Endothelial cell (in vitro differentiated cells): ENCODE measurements around the gene DDA1. TPM values are rescaled to one million over a fixed set of nuclear protein-coding genes. Genes with fewer than 3 reads are reported as not detected.
"Not testable (repeated sequence)": the region's sequence is repeated elsewhere in the genome, so short reads cannot be mapped to it uniquely, and the experiment has no call there.

Source experiments
- DNase-seq: peaks from one replicate; pipeline ENCODE4 v3.0.0; 2021; ENCODE audit warnings: low spot score
- H3K27ac Mint-ChIP-seq: one replicate; pipeline ENCODE4 v1.8.0; 2021; ENCODE audit warnings: mixed read lengths, inconsistent platforms; ENCODE audit not compliant: unreplicated experiment
- H3K27me3 Mint-ChIP-seq: one replicate; pipeline ENCODE4 v1.8.0; 2021; ENCODE audit warnings: mild to moderate bottlenecking, moderate library complexity, mixed read lengths, inconsistent platforms; ENCODE audit not compliant: unreplicated experiment
- H3K36me3 Mint-ChIP-seq: one replicate; pipeline ENCODE4 v1.8.0; 2021; ENCODE audit warnings: mild to moderate bottlenecking, low read depth, mixed read lengths, inconsistent platforms; ENCODE audit not compliant: unreplicated experiment
- H3K4me1 Mint-ChIP-seq: one replicate; pipeline ENCODE4 v1.8.0; 2021; ENCODE audit warnings: mild to moderate bottlenecking, mixed read lengths, inconsistent platforms; ENCODE audit not compliant: unreplicated experiment
- H3K4me3 Mint-ChIP-seq: one replicate; pipeline ENCODE4 v1.8.0; 2021; ENCODE audit warnings: mild to moderate bottlenecking, mixed read lengths, inconsistent platforms; ENCODE audit not compliant: unreplicated experiment
- H3K9me3 Mint-ChIP-seq: one replicate; pipeline ENCODE4 v1.8.0; 2021; ENCODE audit warnings: mixed read lengths, inconsistent platforms; ENCODE audit not compliant: unreplicated experiment
- CTCF ChIP-seq: fragments of 200-600 bp; sonication (generic); IDR thresholded peaks from one replicate; pipeline ENCODE4 v1.5.0; 2021; ENCODE audit warnings: antibody characterized with exemption; ENCODE audit not compliant: unreplicated experiment
- total RNA-seq: library from RNA; stranded (reverse); fragmentation: NEBNext Ultra II Directional; extraction: Animal tissue kit (Norgen Biotek cat#: 25700); gene quantifications from one replicate; pipeline ENCODE4 v1.2.1, GENCODE V29; 2021; ENCODE audit not compliant: unreplicated experiment

DDA1 gene
- total RNA-seq, 1 donor from 2014 or later = 44.7 TPM

DNA sequence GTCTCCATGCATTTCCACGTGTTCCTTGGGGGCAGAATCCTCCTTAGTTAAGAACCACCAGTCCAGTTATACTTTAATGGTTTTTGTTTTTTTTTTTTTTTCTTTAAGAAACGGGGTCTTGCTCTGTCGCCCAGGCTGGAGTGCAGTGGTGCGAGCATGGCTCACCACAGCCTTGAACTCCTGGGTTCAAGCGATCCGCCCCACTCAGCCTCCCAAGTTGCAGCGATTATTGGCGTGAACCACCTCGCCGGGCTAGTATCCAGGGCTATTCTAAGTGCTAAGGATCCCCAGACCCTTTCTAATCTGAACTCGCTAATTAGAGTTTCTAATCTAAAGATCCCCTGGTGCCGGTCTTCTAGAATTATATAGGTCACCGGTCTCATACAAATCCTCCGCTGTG is 15.8 kb upstream of the DDA1 start:
- Mint-ChIP-seq H3K4me3 (no peak overlapping the region), H3K27ac (no peak overlapping the region), H3K36me3 (no peaks in the 10 kb centered on the region), H3K27me3 (peaks cover 3% of the 10 kb centered on the region), H3K4me1 (no peaks in the 10 kb centered on the region), H3K9me3 (no peaks in the 10 kb centered on the region)
- no peak for DNase-seq
- TF ChIP-seq CTCF = no peak

- Mint-ChIP-seq H3K36me3 (no peaks in the 10 kb centered on the region), H3K27ac (no peak overlapping the region), H3K4me3 (no peak overlapping the region), H3K27me3 (peaks cover 3% of the 10 kb centered on the region), H3K4me1 (no peaks in the 10 kb centered on the region), H3K9me3 (no peaks in the 10 kb centered on the region)
- peak; percentile 46 for DNase-seq
- TF ChIP-seq CTCF = no peak
These were observed 15.1 kb upstream of the DDA1 start for GRCh38 chr19:17294051-17294891.

- DNase-seq, H3K4me1 Mint-ChIP-seq, H3K36me3 Mint-ChIP-seq: not testable (repeated sequence)
These were observed 13.8 kb upstream of the DDA1 start for GRCh38 chr19:17295551-17295950.

DNA sequence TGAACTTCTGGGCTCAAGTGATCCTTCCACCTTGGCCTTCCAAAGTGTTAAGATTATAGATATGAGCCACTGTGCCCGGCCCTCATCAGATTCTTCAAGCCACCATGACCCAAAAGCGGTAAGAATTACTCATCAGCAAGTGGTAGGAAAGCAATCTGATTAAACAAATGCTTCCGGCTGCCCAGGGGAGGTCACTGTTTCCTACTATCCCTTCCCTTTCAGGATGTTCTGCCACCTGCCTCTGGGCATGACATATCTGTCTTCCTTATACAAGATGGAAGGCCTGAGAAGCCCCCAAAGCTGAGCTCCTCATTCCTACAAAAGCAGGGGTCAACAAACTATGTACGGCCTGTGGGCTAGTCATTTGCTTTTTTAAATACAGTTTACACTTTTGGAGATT is 13.1 kb upstream of the DDA1 start:
- Mint-ChIP-seq H3K27me3 (peaks cover 3% of the 10 kb centered on the region), H3K27ac (peak overlapping the region; percentile 70), H3K36me3 (no peaks in the 10 kb centered on the region), H3K9me3 (no peaks in the 10 kb centered on the region), H3K4me3 (no peak overlapping the region), H3K4me1 (no peaks in the 10 kb centered on the region)
- no peak for DNase-seq
- TF ChIP-seq CTCF = no peak

More at GRCh38 chr19:17295551-17295950, 13.8 kb upstream of the DDA1 start:
- not testable (repeated sequence) for H3K4me3 Mint-ChIP-seq, H3K27me3 Mint-ChIP-seq, H3K9me3 Mint-ChIP-seq, H3K27ac Mint-ChIP-seq

DNA sequence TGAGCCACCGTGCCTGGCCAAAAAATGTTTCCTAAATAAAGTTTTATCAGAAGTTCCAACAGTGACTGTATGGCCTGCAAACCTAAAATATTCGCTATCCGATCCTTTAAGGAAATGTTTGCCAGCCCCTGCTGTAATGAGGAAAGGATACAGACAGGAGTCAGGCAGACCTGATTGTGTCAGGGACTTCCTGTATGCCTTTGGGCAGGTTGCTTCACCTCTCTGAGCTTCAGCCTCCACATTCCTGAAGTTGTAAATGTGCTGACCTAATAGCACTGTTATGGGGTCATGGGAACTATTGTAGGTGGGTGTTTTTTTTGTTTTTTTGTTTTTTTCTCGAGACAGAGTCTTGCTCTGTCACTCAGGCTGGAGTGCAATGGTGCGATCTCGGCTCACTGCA is 12.4 kb upstream of the DDA1 start:
- peaks cover 1% of the 10 kb centered on the region for H3K36me3 Mint-ChIP-seq
- DNase-seq = no peak
- no peak overlapping the region for H3K4me3 Mint-ChIP-seq
- peaks cover 3% of the 10 kb centered on the region for H3K27me3 Mint-ChIP-seq
- no peak overlapping the region for H3K27ac Mint-ChIP-seq
- no peak for TF ChIP-seq CTCF
- H3K4me1 Mint-ChIP-seq = no peaks in the 10 kb centered on the region
- no peaks in the 10 kb centered on the region for H3K9me3 Mint-ChIP-seq
